HG02973 (cell line): ENCODE measurements around the gene SREK1.
"Not testable (repeated sequence)": the region's sequence is repeated elsewhere in the genome, so short reads cannot be mapped to it uniquely, and the experiment has no call there.

Source experiments
- ATAC-seq: cut with Tn5 transposase; IDR thresholded peaks from one replicate; pipeline ENCODE4 v1.9.1; 2021; ENCODE audit warnings: moderate library complexity; ENCODE audit not compliant: unreplicated experiment

Gene SREK1

GRCh38 chr5:66222455-66222854, 78.4 kb downstream of the SREK1 start:
- ATAC-seq = no peak

- not testable (repeated sequence) for ATAC-seq
Observed at GRCh38 chr5:66222896-66223295, 78.8 kb downstream of the SREK1 start.

- no peak for ATAC-seq
Observed at GRCh38 chr5:66223637-66224036, 79.5 kb downstream of the SREK1 start.

- no peak for ATAC-seq
Observed at GRCh38 chr5:66224274-66224673, 80.2 kb downstream of the SREK1 start.

GRCh38 chr5:66224773-66225553, 80.9 kb downstream of the SREK1 start:
- ATAC-seq = no peak

GRCh38 chr5:66230551-66230950, 86.5 kb downstream of the SREK1 start:
- no peak for ATAC-seq

GRCh38 chr5:66231508-66231907, 87.4 kb downstream of the SREK1 start:
- no peak for ATAC-seq

GRCh38 chr5:66232275-66232674, 88.2 kb downstream of the SREK1 start:
- ATAC-seq = no peak

GRCh38 chr5:66232706-66233445, 88.8 kb downstream of the SREK1 start:
- ATAC-seq = no peak
